COLO668 (cell line): ENCODE data around the gene DNER.

Experiments
- DNase-seq: peaks from one replicate; lab custom pipeline; 2025; ENCODE audit not compliant: unreplicated experiment; lab: John Stamatoyannopoulos, UW

DNER gene

DNA sequence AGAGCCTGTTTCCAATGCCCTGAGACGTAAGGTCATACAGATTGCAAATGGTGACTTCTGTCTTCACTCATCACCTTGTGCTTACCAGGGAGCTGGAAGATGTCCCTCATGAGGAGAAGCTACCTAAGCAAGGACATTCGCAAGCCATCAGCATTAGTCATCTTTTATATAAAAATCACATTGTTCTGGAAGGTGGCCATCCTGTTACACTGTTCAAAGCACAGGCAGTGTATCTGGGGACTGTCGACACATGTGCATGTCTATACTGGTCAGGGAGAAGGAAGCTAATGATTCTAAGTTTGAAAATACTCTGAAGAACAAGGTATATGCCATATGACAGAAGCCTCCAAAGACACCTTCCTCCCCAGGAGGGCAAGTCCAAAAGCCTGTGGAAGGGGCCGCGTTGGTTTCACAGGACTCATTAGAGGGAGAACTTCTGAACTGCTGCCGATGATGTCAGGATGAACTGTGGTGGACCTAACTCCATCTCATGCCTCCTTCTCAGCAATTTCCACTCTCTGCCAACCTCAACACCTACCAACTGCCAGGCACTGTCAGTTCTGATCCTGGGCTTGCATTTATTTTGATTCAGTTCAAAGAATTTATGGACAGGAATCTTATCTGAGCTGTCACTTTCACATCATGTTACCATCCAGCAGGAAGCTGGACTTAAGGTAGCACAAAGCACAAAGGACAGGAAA lies 39.4 kb downstream of the DNER start:
- no peak for DNase-seq

DNA sequence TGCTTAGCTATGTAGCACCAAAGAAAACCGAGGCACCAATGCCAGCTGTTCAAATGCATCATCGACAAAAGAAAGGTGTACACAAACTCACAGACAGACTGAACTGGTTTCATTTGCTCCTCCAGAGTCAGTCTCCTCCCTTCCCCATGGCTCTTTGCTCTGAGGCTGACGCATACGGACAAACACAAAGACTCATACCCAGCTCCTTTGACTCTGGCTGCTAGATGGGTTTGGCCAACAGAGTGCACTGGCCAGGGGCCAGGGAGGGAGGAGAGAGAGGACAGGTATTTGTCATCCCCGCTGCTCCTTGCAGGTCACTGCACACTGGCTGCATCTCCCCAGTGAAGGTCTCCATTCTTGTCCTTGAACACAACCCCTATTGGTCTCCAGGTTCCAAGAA lies 40.7 kb downstream of the DNER start:
- DNase-seq: no peak

DNA sequence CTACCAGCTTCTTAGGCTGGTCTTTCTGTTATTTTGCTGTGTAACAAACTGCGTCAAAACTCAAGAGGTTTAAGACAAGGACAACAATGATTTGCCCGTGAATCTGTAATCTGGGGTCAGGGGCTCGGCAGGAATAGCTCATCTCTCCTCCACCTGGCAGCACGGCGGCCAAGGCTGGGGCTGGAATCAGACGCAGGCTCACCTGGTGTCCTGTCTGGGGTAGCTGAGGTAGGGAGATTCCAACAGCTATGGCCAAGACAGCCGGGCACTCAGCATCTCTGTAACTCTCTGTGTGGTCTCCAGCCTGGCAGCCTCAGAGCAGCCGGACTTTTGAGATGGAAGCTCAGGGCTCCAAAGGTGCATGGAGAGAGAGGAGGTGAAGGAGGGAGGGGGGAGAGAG lies 42.3 kb downstream of the DNER start:
- DNase-seq: no peak

DNA sequence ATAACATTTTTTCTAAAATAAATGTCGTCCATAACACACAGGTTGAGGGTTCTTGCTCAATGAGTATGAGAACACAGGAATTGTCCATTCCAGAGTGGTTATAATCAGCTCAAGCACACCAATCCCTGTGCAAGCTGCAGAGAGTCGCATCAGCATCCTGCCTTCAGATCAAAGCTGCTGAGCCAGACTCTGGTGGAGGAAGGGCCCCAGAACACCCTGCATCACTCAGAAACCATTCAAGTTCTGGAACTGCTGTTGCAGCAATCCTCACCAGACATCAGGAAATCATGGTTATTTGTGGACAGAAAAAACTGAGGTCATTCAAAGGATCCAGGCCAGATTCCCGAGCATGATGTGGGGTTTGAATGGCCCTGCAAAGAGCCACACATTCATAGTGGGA lies 44.5 kb downstream of the DNER start:
- no peak for DNase-seq

DNA sequence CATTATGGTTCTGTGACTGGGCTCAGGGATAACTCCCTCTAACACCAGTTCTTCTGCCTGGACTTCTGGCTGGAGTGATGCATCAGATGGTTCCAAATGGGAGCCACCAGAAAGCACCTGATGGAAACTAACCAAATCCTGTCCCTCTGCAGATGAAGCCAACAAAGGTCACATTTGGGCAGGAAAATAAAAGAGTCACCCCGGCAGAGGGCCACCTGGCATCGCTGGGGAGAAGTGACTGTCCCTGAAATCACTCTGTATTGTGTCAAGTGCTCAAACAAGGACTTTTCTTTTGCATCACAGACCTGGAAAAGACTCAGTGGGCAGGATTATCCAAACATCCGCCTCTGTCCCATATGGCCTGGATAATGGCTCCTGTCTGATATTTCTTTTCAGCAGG lies 47.5 kb downstream of the DNER start:
- no peak for DNase-seq

DNA sequence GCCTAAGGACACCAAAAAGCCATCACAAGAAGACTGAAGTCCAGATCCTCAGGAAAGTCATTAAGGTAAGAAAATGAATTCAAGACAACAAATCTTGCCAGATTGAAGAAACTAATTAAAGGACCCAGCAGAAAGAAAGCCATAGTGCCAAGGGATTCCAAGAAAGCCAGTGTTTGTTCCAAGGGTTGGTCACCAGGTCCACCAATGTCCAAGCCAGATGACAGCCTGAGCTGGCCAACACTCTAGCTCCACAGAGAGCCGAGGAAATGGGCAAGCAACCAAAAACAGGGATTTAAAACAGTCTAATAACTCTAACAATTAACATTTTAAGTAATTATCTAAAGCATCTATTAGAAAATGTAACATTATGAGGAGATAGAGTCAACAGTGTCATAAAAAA lies 49.2 kb downstream of the DNER start:
- no peak for DNase-seq

DNA sequence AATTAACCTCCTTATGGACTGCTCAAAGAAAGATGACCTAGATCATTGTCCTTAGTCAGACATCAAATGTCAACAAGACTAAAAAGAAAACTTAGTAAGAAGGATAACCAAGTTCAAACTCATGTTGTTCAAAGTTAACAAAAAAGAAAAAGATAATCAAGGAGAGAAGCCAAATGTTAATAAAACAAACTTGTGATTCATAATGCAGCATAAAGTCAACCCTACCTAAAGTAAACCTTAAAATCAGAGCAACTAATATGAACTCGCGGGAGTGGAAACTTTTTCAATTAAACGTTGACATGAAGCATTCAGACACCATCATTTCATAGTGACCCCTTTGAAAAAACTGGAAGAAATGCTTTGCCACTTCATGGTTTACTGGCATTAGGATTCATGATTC lies 52.9 kb downstream of the DNER start:
- no peak for DNase-seq

DNA sequence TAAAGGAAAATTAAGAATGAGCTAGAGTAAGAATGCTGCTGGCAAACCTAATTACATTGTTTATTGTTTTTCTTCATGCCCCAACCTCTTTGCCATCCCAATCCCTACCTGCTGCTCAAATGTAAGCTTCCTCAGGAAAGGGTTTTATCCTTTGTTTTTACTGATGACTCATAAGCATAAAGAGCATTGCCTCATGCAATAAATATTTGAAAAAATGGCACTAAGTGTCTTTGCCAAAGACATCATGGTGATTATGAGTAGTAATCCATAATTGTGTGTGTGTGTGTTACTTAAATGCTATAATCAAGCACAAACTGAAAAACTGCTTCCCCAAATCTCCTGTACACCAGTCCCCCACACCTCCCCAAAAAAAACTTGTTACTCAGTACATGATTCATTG lies 53.4 kb downstream of the DNER start:
- DNase-seq: no peak

DNA sequence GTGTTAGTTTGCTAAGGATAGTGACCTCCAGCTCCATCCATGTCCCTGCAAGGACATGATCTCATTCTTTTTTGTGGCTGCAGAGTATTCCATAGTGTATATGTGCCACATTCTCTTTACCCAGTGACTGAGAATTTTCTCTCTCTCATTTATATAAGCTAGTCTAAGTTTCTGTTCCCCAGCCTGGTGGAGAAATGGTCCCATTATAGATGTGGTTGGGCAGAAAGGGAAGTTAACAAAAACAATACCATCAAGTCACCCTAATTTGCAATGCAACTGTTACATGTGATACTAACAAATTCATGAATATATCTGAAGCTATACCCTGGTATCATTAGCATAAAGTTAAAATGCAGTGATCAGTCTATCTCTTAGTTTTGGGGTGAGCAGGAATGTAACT lies 54.0 kb downstream of the DNER start:
- no peak for DNase-seq

DNA sequence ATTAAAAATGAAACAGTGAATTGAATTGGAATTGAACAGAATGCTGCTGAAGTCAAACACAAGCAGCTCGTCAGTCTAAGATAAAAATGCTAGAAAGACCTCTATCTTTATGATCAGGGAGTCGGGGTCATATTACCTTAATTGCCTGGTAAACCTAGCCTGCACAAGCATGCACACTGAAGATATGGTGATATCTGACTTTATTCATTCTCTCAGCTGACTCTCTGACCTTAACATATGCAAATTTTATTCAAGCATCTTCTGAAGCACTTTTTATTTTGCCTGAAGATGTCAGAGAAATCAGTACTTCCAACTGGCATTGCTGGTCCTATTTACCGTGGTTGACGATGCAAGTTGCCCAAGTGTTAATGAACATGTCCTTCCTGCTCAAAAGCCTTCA lies 56.4 kb downstream of the DNER start:
- DNase-seq: no peak

DNA sequence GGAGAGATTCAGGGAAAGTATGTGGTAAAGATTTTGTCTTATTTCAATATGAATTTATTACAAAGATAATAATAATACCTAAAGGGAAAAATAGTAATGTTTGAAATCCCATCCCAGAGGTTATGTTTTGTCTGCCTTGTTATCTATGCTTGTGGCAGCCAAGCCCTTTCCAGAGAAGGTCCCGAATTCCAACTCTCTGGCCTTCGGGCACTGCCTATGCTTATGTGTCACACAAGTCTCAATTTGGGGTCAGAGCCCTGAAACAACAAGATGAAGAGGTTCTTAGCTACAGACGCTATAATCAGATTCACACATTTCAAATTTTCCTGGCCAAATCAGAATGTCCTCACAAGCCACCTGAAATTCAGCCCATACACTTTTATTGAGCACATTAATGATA lies 59.9 kb downstream of the DNER start:
- no peak for DNase-seq

DNA sequence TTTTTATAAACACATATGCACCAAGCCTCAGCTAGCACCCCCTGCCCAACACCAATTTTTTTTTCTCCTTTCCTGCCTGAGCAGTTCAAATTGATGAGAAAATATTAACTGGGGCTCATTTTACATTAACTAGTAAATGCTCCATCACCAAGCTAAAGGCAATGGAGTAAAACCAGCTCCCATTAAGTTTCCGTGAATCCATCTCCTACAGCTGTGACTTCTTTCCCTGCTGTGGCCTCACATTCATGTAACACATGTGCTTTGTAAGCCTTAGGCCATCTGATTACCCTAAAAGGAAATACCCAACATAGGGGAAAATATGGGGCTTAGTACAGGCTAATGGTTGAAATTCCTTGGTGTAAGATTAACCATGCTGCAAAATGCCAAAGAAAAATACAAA lies 60.8 kb downstream of the DNER start:
- no peak for DNase-seq

DNA sequence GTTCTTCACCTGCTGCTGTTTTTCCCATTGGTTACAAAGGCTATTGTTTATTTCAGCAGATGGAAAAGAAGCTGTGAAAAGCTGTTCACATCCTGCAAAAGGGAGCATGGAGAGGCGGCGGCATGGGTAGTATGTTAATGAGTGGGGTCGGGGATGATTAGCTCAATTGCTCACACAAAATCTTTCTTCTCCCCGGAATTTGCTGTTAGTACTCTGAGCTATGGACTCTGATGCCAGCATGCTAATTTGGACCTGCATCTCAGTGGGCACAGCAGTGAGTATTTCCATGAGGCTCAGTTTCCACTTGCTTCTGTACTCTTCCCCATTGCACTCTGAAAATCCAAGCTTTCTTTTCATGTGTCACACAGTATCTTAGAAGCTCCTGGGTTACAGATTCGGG lies 61.6 kb downstream of the DNER start:
- DNase-seq: no peak

DNA sequence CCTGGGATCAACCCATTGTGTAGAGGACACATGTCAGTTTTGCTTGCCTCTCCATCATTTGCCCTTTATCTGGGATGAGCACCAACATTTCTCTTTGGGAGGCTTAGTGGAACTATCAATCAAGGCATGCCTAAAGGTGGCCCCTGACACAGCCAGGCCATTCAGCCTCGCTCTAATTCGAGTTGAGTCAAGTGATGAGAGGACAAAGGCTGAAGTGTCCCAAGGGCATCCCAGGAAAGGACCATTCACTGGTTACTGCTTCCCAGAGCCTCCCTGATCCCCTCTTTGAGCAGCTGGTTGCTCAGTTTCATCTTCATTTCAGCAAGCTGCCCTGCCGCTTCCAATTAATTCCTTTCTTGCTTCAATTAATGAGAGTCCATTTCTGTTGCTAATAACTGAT lies 63.5 kb downstream of the DNER start:
- DNase-seq: no peak

DNA sequence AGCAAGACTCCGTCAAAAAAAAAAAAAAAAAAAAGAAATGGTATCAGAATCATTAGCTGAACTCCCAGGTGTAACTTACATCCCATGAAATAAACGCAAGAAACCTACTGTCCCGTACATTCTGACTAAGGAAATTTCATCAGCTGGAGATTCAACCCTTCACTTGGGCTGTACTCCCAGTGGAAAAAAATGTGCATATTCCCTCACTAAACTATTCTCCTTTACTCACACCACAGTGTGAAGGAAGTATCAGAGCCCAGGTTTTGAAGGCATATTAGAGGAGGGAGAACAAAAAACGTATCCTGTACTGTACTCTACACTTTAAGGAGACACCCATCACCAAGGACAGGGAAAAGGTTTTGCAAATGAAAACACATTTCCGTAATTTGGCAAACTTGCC lies 64.3 kb downstream of the DNER start:
- DNase-seq: no peak

DNA sequence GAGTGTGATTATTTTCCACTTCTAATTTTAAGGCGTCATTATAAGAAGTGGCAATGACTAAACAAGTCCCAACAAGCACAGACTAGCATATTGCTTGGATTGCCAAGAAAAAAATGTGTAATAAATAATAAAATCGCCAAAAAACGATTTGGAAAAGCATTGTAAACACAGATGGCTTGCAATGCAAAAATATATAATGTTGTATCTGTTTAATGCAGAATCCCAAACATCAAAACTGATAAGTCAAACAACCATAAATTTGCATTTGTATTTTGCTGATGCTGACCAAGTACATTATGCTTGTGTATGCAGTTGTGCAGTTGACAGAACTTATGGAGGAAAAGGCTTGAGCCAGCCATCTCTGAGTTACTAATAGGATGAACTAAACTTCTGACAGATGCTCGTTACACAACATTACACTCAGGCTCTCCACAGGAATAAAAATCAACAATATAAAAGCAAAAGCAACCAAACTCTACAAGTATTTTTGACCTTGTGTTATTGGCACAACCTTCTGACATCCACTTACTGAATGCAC lies 68.1 kb downstream of the DNER start:
- DNase-seq: no peak

DNA sequence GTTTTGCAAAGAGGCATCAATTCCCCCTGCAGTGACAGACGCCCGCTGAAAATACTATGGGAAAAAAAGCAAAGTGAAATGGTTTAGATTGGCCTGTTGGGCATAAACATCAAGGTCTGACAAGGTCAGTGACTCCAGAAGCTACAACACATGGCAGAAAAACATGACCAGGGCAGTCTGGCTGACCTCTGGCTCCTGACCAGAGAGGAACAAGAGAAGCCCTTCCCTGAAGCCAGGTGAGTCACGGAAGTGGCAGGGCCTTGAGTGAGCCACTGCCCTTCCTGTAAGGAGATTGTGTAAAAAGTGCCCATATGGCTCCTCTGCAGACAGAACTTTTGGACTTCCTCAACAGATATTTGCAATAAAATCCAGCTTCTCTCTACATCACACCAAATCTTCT lies 72.0 kb downstream of the DNER start:
- DNase-seq: no peak

DNA sequence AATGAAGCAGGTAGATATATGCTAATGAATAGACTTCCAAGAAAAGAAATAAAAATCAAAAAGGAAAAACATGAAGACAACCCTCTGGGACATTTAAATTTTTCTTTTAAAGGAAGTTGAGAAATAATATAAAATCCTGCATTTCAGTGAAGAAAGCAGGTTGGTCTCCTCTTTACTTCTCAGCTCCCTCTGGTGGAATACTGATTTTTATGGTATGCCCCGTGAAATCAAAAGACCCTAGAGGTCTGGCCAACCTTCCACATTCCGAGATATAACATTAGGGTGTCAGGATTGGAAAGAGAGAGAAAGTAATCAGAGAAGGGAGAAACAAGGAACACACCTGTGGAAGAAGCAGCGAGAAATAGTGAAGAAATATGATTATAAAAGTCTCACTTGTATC lies 72.7 kb downstream of the DNER start:
- no peak for DNase-seq

DNA sequence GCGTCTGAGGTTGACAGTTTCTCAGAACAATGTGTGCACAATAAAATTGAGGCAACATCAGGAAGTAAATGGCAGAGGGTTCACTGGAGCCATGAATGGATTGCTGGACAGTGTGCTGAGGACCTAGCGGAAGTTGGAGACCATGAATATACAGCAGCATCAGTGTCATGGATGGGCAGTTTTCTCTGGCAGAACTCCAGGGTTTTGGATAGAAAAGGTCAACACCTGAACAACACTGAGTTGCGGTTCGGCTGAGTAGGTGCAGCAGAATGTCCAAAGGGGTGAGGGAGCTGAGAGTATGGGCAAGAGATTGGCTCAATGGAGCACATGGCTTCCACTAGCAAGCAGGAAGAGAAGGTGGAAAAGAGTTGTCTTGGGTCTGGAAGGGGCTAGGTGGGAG lies 73.7 kb downstream of the DNER start:
- DNase-seq: no peak

DNA sequence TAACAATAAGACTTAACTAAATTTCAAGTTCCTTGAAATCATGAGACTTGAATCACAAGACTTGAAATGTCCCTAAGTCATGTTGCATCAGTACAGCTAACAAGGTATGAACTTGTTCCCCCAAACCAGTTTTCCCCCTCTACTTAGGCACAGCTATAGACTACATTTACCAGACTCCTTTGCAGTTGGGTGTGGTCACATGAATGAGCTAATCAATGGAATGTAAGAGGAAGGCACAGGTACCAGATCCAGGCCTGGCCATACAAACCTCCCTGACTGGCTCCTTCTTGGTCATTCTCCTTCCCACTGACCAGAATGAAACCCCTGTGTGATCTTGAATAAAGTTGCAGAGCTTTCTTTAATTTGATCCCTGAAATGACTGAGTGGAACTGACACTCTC lies 77.8 kb downstream of the DNER start:
- no peak for DNase-seq

DNA sequence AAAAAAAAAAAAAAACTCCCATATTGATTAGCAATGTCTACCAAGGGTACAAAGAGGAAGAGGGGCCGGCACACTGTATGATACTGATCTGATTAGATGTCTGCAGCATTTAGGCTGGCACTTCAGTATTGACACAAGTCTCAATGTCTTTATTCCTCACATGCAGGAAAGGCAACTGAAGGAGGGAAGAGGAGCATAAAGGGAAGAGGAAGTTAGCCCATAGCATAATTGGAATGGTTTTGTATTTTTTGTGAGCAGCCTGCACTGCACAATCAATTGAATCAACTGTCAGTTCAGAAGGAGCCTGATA lies 79.0 kb downstream of the DNER start:
- DNase-seq: no peak

DNA sequence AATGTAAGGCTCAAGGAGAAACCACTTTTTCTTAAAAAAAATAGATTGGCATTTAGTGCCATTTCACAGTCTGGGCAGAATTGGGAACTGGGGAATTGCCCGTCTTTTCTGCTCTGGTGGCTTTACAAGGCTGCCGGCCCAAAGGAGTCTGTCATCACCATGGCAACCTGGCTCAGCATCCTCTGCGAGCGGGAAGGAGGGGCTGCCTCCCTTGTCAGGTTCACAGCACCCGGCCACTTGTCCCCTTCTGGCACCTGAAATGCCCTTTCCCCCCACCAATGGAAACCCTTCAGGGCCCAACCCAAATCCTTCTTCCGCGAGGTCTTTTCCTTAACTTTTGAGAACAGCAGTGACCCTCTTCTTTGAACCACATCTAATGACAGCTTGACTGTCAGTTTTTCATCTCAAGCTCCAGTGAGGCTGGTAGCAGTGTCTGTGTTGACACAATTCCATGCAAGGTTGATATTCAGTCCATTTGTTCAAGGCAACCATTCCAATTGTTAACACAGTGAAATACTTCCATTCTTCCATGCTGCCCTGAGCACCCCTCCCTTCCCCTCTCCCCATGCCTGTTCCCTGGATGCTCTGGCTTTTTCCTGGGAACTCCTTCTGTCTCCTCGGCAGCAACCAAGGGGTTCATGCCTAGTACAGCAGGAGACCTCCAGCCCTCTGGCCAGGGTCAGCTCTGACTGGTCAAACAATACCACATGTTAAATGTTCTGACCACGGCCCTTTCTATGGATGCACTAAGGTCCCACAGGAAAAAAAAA lies 79.6 kb downstream of the DNER start:
- no peak for DNase-seq

DNA sequence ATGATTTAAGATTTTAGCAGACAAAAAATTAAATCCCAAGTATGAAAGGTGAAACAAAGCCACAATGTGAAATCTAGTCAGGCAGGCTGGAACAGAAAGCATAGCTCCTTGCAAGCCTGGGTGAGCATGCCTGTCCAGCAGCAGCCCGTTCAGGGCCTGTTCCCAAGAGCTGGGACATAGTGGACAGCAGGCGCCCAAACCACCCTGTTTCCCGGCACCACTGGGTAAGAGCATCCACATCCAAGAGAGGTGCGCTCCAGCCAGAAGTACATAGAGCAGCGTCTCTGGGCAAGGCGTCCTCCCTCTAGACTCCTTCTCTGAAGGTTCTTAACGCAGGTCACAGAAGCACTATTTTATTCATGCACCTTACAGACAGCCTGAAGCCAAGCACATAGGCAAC lies 80.8 kb downstream of the DNER start:
- no peak for DNase-seq
